HUDEP-2 (cell line): ENCODE measurements around the gene HSPA1B.
"Not testable (repeated sequence)": the region's sequence is repeated elsewhere in the genome, so short reads cannot be mapped to it uniquely, and the experiment has no call there.

Experiments
- DNase-seq, 76 experiments: peaks; one replicate each; lab custom pipeline; 2025; ENCODE audit not compliant: unreplicated experiment in 76 of 76; lab: John Stamatoyannopoulos, UW

Gene HSPA1B

DNA sequence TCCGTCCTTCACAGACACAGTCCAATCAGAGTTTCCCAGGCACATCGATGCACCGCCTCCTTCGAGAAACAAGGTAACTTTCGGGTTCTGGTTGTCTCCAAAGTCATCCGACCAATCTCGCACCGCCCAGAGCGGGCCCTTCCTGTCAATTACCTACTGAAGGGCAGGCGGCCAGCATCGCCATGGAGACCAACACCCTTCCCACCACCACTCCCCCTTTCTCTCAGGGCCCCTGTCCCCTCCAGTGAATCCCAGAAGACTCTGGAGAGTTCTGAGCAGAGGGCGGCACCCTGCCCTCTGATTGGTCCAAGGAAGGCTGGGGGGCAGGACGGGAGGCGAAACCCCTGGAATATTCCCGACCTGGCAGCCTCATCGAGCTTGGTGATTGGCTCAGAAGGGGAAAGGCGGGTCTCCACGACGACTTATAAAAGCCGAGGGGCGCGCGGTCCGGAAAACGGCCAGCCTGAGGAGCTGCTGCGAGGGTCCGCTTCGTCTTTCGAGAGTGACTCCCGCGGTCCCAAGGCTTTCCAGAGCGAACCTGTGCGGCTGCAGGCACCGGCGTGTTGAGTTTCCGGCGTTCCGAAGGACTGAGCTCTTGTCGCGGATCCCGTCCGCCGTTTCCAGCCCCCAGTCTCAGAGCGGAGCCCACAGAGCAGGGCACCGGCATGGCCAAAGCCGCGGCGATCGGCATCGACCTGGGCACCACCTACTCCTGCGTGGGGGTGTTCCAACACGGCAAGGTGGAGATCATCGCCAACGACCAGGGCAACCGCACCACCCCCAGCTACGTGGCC, at the start of gene HSPA1B:
HSPA1B (plus strand) TSS at position 453 of the 794 bp plus-strand sequence; CDS start at position 666, 213 bp downstream.
- DNase-seq: peak; percentile 94 to 100 (median 100)

DNA sequence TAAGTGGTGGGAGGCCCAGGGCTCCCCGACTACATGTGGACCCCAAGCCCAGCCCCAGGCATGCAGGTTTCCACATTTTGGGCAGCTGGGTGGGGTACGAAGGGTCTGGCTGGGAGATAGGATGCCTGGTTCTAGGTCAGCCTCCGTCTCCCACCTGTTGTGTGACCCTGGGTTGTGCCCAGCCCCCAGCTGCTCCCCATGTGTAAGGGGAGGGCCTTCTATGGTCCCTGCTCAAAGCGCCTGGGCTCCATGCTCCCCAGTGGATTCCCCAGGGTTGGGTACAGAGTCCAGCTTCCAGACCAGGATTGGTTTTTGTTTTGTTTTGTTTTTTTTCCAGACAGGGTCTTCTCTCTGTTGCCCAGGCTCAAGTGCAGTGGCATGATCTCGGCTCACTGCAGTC, 49.3 kb upstream of the HSPA1B start:
- no peak for DNase-seq

- no peak for DNase-seq
Observed at GRCh38 chr6:31778999-31779885, 48.3 kb upstream of the HSPA1B start.

DNA sequence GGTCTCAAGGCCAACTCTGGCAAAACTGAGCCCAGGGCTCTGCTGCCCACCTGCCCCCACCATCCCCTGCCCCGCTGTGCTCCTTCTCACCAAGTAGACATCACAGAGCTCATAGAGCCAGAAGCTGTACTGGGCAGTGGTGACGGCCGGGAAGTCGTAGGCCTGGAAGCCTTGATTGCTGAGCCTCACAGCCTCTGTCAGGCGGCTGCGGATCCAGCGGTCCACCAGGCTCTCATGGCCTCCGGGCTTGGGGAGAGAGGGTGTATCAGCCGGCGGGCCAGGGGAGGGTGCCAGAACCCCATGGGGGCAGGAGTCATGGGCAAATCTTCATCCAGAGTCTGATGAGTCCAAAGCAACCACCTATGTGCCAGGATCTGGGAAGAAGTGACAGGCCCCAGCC, 47.6 kb upstream of the HSPA1B start:
- no peak for DNase-seq

- DNase-seq: no peak
Observed at GRCh38 chr6:31780507-31781243, 46.9 kb upstream of the HSPA1B start.

- no peak for DNase-seq
Observed at GRCh38 chr6:31781244-31782125, 46.1 kb upstream of the HSPA1B start.

GRCh38 chr6:31782126-31782855, 45.2 kb upstream of the HSPA1B start:
- no peak for DNase-seq

GRCh38 chr6:31784098-31784925, 43.2 kb upstream of the HSPA1B start:
- no peak for DNase-seq

DNA sequence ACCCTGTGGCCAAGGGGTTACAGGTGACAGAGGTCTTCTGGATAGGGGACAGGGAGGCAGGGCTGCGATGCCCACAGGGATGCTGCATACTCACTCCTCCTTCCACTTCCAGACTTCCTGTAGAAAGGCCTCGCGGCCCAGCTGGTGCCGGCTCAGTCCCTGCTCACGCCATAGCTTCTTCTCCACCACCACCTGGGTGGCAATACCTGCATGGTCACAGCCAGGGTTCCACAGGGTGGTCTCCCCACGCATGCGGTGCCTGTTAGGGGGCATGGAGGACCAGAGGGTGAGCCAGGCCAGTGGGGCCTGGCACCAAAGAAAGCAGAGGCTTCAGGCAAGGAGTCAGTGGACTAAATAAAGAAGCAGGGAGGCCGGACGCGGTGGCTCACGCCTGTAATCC, 42.1 kb upstream of the HSPA1B start:
- no peak for DNase-seq

GRCh38 chr6:31791324-31792089, 36.0 kb upstream of the HSPA1B start:
- peak in 40 of 76 experiments; percentile 13 to 66 (median 40) for DNase-seq

DNA sequence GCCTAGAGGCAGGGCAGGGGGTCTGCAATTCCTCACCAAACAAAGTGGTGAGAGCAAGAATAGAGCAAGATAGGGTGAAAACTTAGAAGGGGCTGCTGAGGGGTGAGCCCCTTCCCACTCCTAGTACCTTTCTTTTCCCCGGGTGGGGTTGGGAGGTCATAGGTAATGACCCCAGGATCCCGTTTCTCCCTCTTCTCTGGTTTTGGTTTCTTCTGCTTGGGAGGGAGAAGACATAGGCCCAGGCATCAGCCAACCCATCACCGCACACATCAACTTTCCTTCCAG, 35.5 kb upstream of the HSPA1B start:
- no peak for DNase-seq

GRCh38 chr6:31792761-31793171, 34.8 kb upstream of the HSPA1B start:
- DNase-seq: no peak

DNA sequence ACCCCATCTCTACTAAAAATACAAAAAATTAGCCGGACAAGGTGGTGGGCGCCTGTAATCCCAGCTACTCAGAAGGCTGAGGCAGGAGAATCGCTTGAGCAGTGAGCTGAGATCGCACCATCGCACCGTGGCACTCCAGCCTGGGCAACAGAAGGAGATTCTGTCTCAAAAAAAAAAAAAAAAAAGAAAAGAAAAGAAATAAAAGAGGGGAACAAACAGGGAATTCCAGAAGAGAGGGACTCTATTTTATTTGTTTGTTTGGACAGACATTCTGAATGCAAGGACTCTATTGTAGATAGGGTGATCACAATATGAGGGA, 33.7 kb upstream of the HSPA1B start:
- DNase-seq: not testable (repeated sequence)

DNA sequence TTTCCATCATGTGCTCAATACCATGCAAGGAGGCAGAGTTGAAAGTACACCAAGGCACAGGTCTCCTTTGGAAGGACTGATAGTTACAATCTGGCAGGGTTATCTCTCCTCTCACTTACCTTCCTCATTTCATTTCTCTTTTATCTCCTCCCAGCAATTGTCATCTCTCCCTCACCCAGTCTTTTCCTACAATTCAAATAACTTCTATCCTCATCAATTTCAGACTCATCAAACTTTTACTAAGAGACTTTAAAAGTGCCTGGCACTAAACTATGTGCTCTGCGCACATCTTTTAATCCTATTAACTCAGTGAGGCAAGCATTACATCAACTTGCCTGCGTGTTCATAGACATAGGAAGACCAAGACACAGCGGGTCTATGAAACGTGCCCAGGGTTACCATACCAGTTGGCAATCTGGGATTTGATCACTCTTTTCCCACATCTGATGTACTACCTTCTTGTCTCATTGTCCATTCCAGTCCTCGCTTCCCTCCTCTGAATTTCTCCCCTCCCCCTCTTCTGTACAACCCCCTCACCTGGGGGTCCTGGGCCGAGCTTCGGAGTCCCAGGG, 33.2 kb upstream of the HSPA1B start:
- peak in 30 of 76 experiments; percentile 11 to 69 (median 42) for DNase-seq

- peak in 11 of 76 experiments; percentile 32 to 98 (median 74) for DNase-seq
Observed at GRCh38 chr6:31794866-31795615, 32.5 kb upstream of the HSPA1B start.

GRCh38 chr6:31795616-31796298, 31.8 kb upstream of the HSPA1B start, which contains the start of gene VARS1:
Gene VARS1, minus strand, starts transcription at chr6:31795752. Its CDS starts 535 bp downstream, at chr6:31795217.
- DNase-seq: peak in 74 of 76 experiments; percentile 72 to 99 (median 92)
